NK-92 (cell line): Measurements from ENCODE around the gene MEGF11.
"Not testable (repeated sequence)": the region's sequence is repeated elsewhere in the genome, so short reads cannot be mapped to it uniquely, and the experiment has no call there.

Experiments used
- DNase-seq: peaks from one replicate; lab custom pipeline; 2025; ENCODE audit not compliant: unreplicated experiment; lab: John Stamatoyannopoulos, UW

MEGF11 gene

GRCh38 chr15:65981837-65982626, 271.5 kb downstream of the MEGF11 start:
- DNase-seq, result no peak

- no peak for DNase-seq
These were observed 272.6 kb downstream of the MEGF11 start for GRCh38 chr15:65980824-65981456.

- no peak for DNase-seq
These were observed 273.7 kb downstream of the MEGF11 start for GRCh38 chr15:65979837-65980236.

GRCh38 chr15:65979316-65979715, 274.2 kb downstream of the MEGF11 start:
- DNase-seq, result no peak

- no peak for DNase-seq
These were observed 275.4 kb downstream of the MEGF11 start for GRCh38 chr15:65978110-65978509.

GRCh38 chr15:65976196-65976595, 277.4 kb downstream of the MEGF11 start:
- not testable (repeated sequence) for DNase-seq

- DNase-seq, result no peak
These were observed 281.9 kb downstream of the MEGF11 start for GRCh38 chr15:65971741-65971995.

GRCh38 chr15:65970937-65971740, 282.4 kb downstream of the MEGF11 start:
- no peak for DNase-seq

- DNase-seq, result no peak
These were observed 283.4 kb downstream of the MEGF11 start for GRCh38 chr15:65969865-65970816.

GRCh38 chr15:65968511-65968910, 285.0 kb downstream of the MEGF11 start:
- no peak for DNase-seq

GRCh38 chr15:65964792-65965433, 288.6 kb downstream of the MEGF11 start:
- no peak for DNase-seq

GRCh38 chr15:65963911-65964482, 289.6 kb downstream of the MEGF11 start:
- DNase-seq, result no peak

- DNase-seq, result no peak
These were observed 290.2 kb downstream of the MEGF11 start for GRCh38 chr15:65963358-65963757.

- DNase-seq, result no peak
These were observed 291.4 kb downstream of the MEGF11 start for GRCh38 chr15:65962187-65962586.

GRCh38 chr15:65960586-65960985, 293.0 kb downstream of the MEGF11 start:
- no peak for DNase-seq

GRCh38 chr15:65958835-65959234, 294.7 kb downstream of the MEGF11 start:
- DNase-seq, result no peak

GRCh38 chr15:65957451-65957850, 296.1 kb downstream of the MEGF11 start:
- DNase-seq, result no peak

GRCh38 chr15:65956899-65957298, 296.7 kb downstream of the MEGF11 start:
- no peak for DNase-seq

GRCh38 chr15:65956307-65956706, 297.2 kb downstream of the MEGF11 start:
- DNase-seq, result no peak

GRCh38 chr15:65954289-65954741, 299.2 kb downstream of the MEGF11 start:
- DNase-seq, result no peak
